Esophagus squamous epithelium (tissue), 4 donors: Measurements from ENCODE around the gene ENTREP3.

Experiments used
- CTCF ChIP-seq, 6 experiments: fragments of 450-650 bp in 4 of 6; fragments of 200-600 bp in 2 of 6; sonication (generic) in 2 of 6; IDR thresholded peaks; one replicate each; pipeline ENCODE4 v1.5.1; 2016 to 2019; ENCODE audit warnings: antibody characterized with exemption in 6 of 6, mild to moderate bottlenecking in 4 of 6, moderate library complexity in 4 of 6
- POLR2A ChIP-seq, 4 donors: fragments of 450-650 bp; IDR thresholded peaks; one replicate each; pipeline ENCODE4 v1.6.1; 2017; ENCODE audit warnings: antibody characterized with exemption in 4 of 4, mild to moderate bottlenecking in 4 of 4, moderate library complexity in 3 of 4

- TF ChIP-seq CTCF (IDR thresholded peaks at IDR 0.05) (no peak), POLR2A (IDR thresholded peaks at IDR 0.05) (no peak)
Observed at GRCh38 chr1:155296661-155297060, 41.4 kb upstream of the ENTREP3 start.
